ENCODE measurements around the gene STX11.
"Not testable (repeated sequence)": the region's sequence is repeated elsewhere in the genome, so short reads cannot be mapped to it uniquely, and the experiment has no call there.

The STX11 gene

GRCh38 chr6:144176043-144176442, 25.7 kb downstream of the STX11 start:
- no peak for DNase-seq

- DNase-seq, result no peak
These were observed 27.4 kb downstream of the STX11 start for GRCh38 chr6:144177726-144178125.

DNA sequence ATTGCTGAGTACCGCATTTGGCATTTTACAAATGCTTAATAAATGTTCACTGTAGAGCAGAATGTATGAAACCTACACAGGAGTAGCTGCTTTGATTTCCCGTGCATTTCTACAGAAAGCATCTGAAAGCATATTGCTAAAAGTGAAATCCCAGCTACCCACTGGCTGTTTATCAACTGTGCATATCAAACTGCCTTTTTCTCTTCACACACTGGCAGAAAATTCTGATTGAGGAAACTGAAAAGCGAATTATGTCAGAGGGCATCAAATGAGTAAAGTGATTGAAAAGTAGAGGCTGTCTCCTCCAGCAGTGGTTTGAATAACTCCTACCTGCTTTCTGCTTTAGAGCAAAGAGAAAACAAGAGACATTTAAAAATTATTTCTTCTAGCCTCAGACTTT, 28.0 kb downstream of the STX11 start:
- DNase-seq, result no peak

- DNase-seq, result no peak
These were observed 28.9 kb downstream of the STX11 start for GRCh38 chr6:144179237-144179636.

- no peak for DNase-seq
These were observed 29.5 kb downstream of the STX11 start for GRCh38 chr6:144179828-144180227.

- DNase-seq, result not testable (repeated sequence)
These were observed 30.0 kb downstream of the STX11 start for GRCh38 chr6:144180354-144180753.

GRCh38 chr6:144181639-144182038, 31.3 kb downstream of the STX11 start:
- no peak for DNase-seq

DNA sequence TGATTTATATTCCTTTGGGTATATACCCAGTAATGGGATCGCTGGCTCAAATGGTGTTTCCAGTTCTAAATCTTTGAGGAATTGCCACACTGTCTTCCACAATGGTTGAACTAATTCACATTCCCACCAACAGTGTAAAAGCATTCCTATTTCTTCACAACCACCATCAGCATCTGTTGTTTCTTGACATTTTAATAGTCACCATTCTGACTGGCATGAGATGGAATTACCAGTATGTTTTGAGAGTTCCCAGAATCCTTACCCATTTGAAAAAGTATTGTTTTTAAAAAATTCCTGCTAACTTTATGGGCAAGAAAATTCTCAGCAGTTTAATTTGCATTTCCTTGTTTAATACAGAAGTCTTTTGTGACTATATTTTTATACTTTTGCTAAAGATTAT, 33.9 kb downstream of the STX11 start:
- not testable (repeated sequence) for DNase-seq

- no peak for DNase-seq
These were observed 35.0 kb downstream of the STX11 start for GRCh38 chr6:144185133-144185836.

- DNase-seq, result peak; percentile 8
These were observed 36.7 kb downstream of the STX11 start for GRCh38 chr6:144186817-144187625.

- DNase-seq, result no peak
These were observed 39.0 kb downstream of the STX11 start for GRCh38 chr6:144189351-144189750.

DNA sequence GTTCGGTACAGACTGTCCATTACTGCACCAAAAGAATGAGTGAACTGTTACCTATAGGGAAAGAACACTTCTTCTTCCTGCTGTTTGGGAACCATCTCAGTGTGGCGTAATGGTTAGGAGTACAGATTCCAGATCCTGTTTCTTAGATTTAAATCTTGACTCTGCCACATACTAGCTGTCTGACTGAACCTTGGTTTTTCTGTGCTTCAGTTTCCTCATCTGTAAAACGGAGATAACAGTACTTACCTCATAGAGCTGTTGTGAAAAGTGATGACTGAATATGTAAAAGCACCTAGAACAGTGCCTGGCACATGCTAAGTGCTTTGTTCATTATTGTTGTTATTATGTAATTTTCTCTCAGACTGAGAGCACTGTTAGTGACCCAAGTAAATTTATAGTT, 39.8 kb downstream of the STX11 start:
- DNase-seq, result no peak

GRCh38 chr6:144190593-144190992, 40.3 kb downstream of the STX11 start:
- DNase-seq, result no peak

DNA sequence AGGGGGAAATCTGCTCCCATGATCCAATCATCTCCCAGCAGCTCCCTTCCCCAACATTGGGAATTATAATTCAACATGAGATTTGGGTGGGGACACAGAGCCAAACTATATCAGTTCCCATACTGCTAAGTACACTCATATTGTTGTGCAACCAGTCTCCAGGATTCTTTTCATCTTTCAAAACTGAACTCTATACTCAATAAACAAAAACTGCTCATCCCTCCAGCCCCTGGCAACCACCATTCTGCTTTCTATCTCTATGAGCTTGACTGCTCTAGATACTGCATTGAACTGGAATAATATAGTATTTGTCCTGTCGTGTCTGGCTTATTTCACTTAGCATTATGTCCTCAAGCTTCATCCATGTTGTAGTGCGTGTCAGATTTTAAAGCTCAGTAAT, 42.9 kb downstream of the STX11 start:
- DNase-seq, result no peak

DNA sequence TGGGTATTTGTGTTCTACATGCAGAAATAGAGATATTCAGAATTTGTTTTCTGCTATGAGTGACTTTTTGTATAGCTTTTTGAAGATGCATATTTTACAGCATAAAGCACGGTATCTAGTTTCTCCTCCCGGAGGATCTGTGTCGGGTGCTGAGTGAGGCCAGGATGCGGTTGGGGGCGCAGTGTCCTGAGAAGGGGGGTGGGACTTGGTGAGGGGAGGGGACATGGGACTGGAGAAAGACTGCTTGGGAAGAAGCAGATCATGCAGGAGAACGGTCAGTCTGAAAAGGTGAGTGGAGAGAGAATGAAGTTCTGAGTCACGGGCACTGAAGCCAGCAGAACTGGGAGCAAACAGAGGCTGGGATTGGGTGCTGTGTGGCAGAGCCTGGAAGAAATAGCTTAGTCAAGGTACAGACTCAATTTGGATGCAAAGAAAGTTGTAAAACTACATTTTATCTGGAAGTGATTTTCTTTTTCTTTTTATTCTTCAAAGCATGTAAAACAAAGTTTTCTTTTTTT, 44.0 kb downstream of the STX11 start:
- DNase-seq, result no peak

GRCh38 chr6:144195671-144196270, 45.5 kb downstream of the STX11 start:
- DNase-seq, result no peak

GRCh38 chr6:144197919-144198318, 47.6 kb downstream of the STX11 start:
- no peak for DNase-seq

GRCh38 chr6:144202879-144203468, 52.7 kb downstream of the STX11 start:
- DNase-seq, result no peak

GRCh38 chr6:144211160-144211559, 60.8 kb downstream of the STX11 start:
- DNase-seq, result no peak

DNA sequence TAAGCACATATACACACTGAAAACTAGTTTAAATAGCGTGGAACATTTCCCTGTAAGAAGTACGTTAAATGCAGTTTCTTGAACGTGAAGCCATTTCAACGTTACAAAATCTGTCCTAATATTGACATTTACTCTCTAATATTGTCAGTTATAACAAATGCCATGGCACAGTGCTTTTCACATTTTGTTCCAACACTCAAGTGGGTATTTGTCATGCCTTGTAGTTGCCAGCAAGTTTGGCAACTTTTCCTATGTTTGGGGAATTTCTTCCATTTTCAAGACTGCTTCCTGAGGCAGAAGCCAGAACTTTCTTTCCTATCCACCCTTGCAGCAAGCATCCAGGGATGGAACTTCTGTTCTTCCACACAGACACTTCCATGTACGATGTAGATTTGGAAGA, 63.0 kb downstream of the STX11 start:
- DNase-seq, result no peak

DNA sequence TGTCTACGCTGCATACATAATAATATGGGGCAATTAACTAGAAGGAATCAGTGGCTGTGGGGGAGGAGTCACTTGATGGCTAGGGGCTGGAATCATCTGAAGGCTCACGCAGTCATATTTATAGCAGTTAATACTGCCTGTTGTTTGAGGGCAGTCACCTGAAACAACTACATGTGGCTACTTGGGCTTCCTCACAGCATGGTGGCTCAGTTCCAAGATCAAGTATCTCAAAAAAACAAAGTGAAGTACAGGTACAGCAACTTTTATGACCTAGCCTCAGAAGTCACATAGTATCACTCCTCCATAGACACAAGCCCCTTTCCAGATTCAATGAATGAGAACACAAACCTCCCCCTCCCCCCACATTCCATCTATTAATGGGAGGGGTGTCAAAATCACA, 63.7 kb downstream of the STX11 start:
- no peak for DNase-seq

DNA sequence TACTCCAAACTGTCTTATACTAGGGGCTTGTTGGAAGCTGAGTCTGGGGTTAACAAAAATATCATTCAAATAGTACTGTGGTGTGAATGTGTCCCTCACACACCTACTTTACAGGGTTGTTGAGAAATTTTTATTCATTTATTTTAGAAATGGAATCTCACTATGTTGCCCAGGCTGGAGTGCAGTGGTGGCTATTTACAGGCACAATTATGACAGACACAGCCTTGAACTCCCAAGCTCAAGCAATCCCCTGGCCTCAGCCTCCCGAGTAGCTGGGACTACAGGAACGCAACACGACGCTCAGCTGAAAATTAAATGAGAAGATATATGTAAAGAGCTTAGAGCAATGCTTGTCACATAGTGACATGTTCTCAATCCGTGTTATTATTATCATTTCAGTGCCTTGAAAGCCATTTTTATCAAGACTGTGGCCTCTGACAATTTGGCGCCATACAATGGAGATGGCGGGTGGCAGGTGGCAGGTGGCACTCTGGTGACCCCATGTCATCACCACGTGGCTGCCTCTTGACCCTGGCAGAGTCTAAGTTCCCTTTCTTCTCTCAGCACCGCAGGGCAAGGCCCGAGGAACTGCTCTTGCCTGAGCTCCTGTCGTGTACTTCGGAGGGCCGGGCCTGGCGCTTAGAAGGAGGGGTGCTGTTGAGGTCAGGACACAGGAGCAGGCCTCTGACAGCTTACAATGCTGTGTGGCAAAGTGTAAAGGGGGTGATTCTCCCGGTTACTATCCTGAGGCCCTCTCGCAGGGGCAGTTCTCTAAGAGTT, 64.5 kb downstream of the STX11 start:
- no peak for DNase-seq
